Rectal smooth muscle tissue (tissue), 1 donor: Measurements from ENCODE around the gene THAP11.
"Not testable (repeated sequence)": the region's sequence is repeated elsewhere in the genome, so short reads cannot be mapped to it uniquely, and the experiment has no call there.

ENCODE experiments used
- H3K27ac ChIP-seq: one replicate; pipeline ENCODE4 v1.7.0; 2013; ENCODE audit warnings: low read depth, low read length, inconsistent platforms
- H3K27me3 ChIP-seq: one replicate; pipeline ENCODE4 v1.7.0; 2013; ENCODE audit warnings: low read length; ENCODE audit not compliant: control insufficient read depth, insufficient read depth
- H3K36me3 ChIP-seq: one replicate; pipeline ENCODE4 v1.7.0; 2013; ENCODE audit warnings: low read length; ENCODE audit not compliant: control insufficient read depth, insufficient read depth
- H3K4me1 ChIP-seq: one replicate; pipeline ENCODE4 v1.7.0; 2013; ENCODE audit warnings: low read length; ENCODE audit not compliant: control insufficient read depth, insufficient read depth
- H3K4me3 ChIP-seq: one replicate; pipeline ENCODE4 v1.7.0; 2013; ENCODE audit warnings: low read length
- H3K9ac ChIP-seq: one replicate; pipeline ENCODE4 v1.7.0; 2013; ENCODE audit warnings: low read length

Gene THAP11

DNA sequence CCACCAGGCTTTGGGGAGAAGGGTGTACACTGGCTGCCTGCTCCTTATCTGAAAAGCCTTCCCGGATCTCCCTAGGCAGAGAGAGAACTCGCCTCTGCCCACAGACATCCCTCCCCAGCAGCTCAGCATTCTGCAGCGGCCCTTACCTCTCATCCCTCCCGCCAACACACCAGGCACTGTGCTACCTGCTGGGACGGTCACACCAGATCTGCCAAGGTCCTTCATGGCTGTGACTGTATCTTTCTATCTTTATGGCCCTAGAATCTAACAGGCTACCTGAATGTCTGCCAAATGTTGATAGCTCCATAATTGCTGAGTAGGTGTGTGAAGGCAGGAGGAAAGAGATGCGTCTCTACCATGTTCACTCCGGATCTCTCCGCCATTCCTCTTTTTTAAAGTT, 27.6 kb upstream of the THAP11 start:
- no peaks in the 10 kb centered on the region for H3K36me3 ChIP-seq
- no peaks in the 10 kb centered on the region for H3K27me3 ChIP-seq
- no peak overlapping the region for H3K4me3 ChIP-seq
- no peak overlapping the region for H3K27ac ChIP-seq
- no peaks in the 10 kb centered on the region for H3K4me1 ChIP-seq
- no peak overlapping the region for H3K9ac ChIP-seq

GRCh38 chr16:67820608-67821259, 21.4 kb upstream of the THAP11 start:
- Histone ChIP-seq H3K9ac (no peak overlapping the region), H3K36me3 (no peaks in the 10 kb centered on the region), H3K4me1 (no peaks in the 10 kb centered on the region), H3K27ac (no peak overlapping the region), H3K4me3 (no peak overlapping the region), H3K27me3 (no peaks in the 10 kb centered on the region)

DNA sequence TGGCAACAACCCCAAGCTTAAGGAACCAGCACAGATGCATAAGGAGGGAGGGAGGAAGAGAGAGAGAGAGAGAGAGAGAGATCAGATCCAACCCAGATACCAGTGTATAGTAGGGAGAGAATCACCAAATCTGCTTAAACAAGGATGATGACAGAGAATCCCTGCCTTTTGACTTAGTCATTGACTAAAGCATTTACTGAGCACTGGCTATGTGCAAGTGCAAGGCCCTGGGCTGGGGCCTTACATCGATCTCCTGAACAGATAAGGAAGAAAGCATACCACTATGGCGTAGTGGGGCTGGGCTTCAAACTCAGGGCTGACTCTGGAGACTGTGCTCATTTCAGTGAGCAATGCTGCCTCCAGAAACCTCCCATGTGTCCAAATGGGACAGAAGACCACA, 19.6 kb upstream of the THAP11 start:
- no peaks in the 10 kb centered on the region for H3K4me1 ChIP-seq
- no peak overlapping the region for H3K4me3 ChIP-seq
- H3K36me3 ChIP-seq, result peaks cover 4% of the 10 kb centered on the region
- H3K9ac ChIP-seq, result no peak overlapping the region
- no peak overlapping the region for H3K27ac ChIP-seq
- H3K27me3 ChIP-seq, result no peaks in the 10 kb centered on the region

GRCh38 chr16:67825119-67825518, 17.0 kb upstream of the THAP11 start:
- Histone ChIP-seq H3K4me1 (no peaks in the 10 kb centered on the region), H3K27ac (no peak overlapping the region), H3K4me3 (no peak overlapping the region), H3K36me3 (peaks cover 9% of the 10 kb centered on the region), H3K27me3 (no peaks in the 10 kb centered on the region), H3K9ac (no peak overlapping the region)

GRCh38 chr16:67825906-67826305, 16.2 kb upstream of the THAP11 start:
- Histone ChIP-seq H3K9ac (no peak overlapping the region), H3K36me3 (peaks cover 15% of the 10 kb centered on the region), H3K4me1 (no peaks in the 10 kb centered on the region), H3K4me3 (no peak overlapping the region), H3K27ac (no peak overlapping the region), H3K27me3 (no peaks in the 10 kb centered on the region)

DNA sequence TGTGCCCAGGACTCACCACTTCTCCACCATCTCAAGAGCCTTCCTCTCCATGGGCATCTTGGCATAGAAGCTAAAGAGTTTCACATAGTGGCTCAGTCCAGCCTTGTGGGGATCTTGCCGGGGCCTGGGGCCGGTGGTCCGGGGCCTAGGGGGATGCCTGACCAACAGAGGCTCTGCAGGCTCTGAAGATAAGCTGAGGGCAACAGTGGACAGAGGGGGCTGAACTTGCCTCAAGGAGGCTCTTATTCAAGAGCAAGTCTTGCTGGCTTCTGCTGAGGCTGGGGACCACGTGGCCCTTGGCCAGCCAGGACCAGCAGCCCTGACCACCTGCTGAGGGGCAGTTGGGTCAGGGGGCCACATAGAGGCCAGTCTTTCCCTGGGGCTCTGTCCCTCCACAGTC, 13.5 kb upstream of the THAP11 start:
- Histone ChIP-seq H3K4me1 (peaks cover 8% of the 10 kb centered on the region), H3K9ac (no peak overlapping the region), H3K36me3 (peaks cover 19% of the 10 kb centered on the region), H3K27ac (no peak overlapping the region), H3K27me3 (no peaks in the 10 kb centered on the region), H3K4me3 (no peak overlapping the region)

GRCh38 chr16:67833030-67833414, 9.1 kb upstream of the THAP11 start:
- peaks cover 15% of the 10 kb centered on the region for H3K36me3 ChIP-seq
- H3K9ac ChIP-seq, result peak overlapping the region; percentile 28
- peak overlapping the region; percentile 67 for H3K4me3 ChIP-seq
- H3K27me3 ChIP-seq, result no peaks in the 10 kb centered on the region
- peak overlapping the region; percentile 25 for H3K27ac ChIP-seq
- peaks cover 10% of the 10 kb centered on the region for H3K4me1 ChIP-seq

DNA sequence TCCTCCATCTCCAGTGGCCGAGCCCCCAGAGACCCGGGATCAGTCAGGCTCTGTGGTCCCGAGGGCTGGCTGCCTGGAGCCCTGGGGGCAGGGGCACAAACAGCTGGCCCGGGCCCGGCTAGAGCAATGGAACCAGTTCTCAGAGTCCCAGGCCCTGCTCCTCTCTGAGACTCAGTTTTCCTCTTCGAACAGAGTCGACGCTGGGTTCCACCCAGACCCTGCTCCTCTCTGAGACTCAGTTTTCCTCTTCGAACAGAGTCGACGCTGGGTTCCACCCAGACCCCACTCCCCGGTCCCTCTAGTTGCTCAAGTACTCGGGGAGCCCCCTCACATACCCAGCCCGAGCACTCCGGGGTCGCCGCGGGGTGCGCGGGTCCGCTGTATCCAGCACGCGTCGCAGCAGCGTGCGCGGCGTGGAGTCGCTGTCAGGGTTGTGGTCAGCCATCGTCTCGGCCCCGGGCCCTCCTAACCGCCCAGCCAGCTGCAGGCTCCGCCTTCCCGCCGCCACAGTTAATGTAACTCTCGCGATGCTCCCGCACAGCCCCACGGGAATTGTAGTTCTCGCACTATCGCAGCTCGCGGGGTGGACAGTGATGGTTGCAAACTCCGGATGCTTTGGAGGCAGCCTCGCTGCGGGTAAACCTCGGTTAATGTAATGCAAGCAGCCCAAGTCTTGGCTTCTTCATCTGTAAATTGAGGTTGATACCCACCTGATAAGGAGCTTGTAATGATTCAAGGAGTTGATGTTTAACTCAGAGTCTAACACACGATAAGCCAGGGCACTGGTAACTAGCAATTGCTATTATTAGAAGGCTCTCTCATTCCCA, 8.5 kb upstream of the THAP11 start:
- Histone ChIP-seq H3K4me3 (peak overlapping the region; percentile 67), H3K27me3 (no peaks in the 10 kb centered on the region), H3K9ac (peak overlapping the region; percentile 28), H3K27ac (peak overlapping the region; percentile 25), H3K4me1 (peaks cover 10% of the 10 kb centered on the region), H3K36me3 (peaks cover 15% of the 10 kb centered on the region)

DNA sequence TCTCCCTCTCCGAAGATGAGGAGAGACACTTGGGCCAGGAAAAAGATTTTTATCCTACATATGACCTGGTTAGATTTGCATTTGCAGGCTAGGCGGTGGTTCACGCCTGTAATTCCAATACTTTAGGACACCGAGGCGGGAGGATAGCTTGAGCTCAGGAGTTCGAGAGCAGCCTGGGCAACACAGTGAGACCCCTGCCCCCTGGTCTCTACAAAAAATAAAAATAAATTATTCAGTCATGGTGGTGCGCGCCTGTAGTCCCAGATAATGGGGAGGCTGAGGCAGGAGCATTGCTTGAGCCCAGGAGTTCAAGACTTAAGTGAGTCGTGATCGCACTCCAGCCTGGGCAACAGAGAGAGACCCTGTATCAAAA, 7.9 kb upstream of the THAP11 start:
- Histone ChIP-seq H3K27me3 (no peaks in the 10 kb centered on the region), H3K9ac (no peak overlapping the region)

GRCh38 chr16:67837190-67837589, 4.9 kb upstream of the THAP11 start:
- H3K9ac ChIP-seq, result not testable (repeated sequence)

More for the DNA sequence above, 7.9 kb upstream of the THAP11 start:
- Histone ChIP-seq H3K4me3 (peak overlapping the region; percentile 67), H3K4me1 (peaks cover 10% of the 10 kb centered on the region), H3K27ac (peak overlapping the region; percentile 25), H3K36me3 (peaks cover 15% of the 10 kb centered on the region)

DNA sequence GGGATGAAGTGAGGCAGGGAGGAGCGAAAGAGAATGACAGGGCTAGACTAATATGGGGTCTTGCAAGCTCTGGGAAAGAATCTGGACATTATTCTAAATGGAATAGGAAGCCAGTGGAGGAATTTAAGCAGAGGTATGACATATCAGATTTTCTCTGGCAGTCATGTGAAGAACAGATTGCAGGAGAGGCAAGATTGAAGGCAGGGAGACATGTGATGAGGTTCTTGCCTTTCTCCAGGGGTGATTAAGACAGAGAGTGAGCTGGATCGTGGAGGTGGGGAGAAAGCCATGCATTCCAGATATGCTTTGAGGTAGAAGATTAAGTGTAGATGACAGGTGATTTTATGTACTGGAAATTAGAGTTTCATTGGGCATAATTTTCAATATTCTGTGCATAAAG, 4.3 kb upstream of the THAP11 start:
- peaks cover 9% of the 10 kb centered on the region for H3K4me1 ChIP-seq
- H3K27me3 ChIP-seq, result no peaks in the 10 kb centered on the region
- no peaks in the 10 kb centered on the region for H3K36me3 ChIP-seq
- H3K4me3 ChIP-seq, result no peak overlapping the region
- H3K9ac ChIP-seq, result no peak overlapping the region
- no peak overlapping the region for H3K27ac ChIP-seq

More at GRCh38 chr16:67837190-67837589, 4.9 kb upstream of the THAP11 start:
- H3K4me1 ChIP-seq, result peaks cover 14% of the 10 kb centered on the region
- H3K27me3 ChIP-seq, H3K27ac ChIP-seq, H3K4me3 ChIP-seq, H3K36me3 ChIP-seq: not testable (repeated sequence)

- H3K27me3 ChIP-seq, result no peaks in the 10 kb centered on the region
Measured at GRCh38 chr16:67841198-67841815, 813 bp upstream of the THAP11 start.

More at GRCh38 chr16:67841198-67841815, 813 bp upstream of the THAP11 start:
- peaks cover 36% of the 10 kb centered on the region for H3K4me1 ChIP-seq
- peak overlapping the region; percentile 84 for H3K9ac ChIP-seq
- H3K36me3 ChIP-seq, result no peaks in the 10 kb centered on the region
- H3K4me3 ChIP-seq, result peak overlapping the region; percentile 71
- peak overlapping the region; percentile 100 for H3K27ac ChIP-seq
